ENCODE data around the gene SULT4A1.

The SULT4A1 gene

GRCh38 chr22:43859621-43860020, 2.7 kb downstream of the SULT4A1 start:
- DNase-seq = no peak

GRCh38 chr22:43859176-43859575, 3.1 kb downstream of the SULT4A1 start:
- no peak for DNase-seq

- DNase-seq = no peak
Observed at GRCh38 chr22:43858156-43858895, 4.0 kb downstream of the SULT4A1 start.

GRCh38 chr22:43857367-43857766, 4.9 kb downstream of the SULT4A1 start:
- no peak for DNase-seq

- no peak for DNase-seq
Observed at GRCh38 chr22:43855431-43855830, 6.9 kb downstream of the SULT4A1 start.

- no peak for DNase-seq
Observed at GRCh38 chr22:43854786-43855271, 7.5 kb downstream of the SULT4A1 start.

GRCh38 chr22:43854121-43854785, 8.1 kb downstream of the SULT4A1 start:
- DNase-seq = no peak

GRCh38 chr22:43853328-43853931, 8.9 kb downstream of the SULT4A1 start:
- DNase-seq = no peak

GRCh38 chr22:43852573-43853327, 9.6 kb downstream of the SULT4A1 start:
- no peak for DNase-seq

GRCh38 chr22:43851979-43852307, 10.4 kb downstream of the SULT4A1 start:
- DNase-seq = no peak

- DNase-seq = no peak
Observed at GRCh38 chr22:43851058-43851978, 11.0 kb downstream of the SULT4A1 start.

GRCh38 chr22:43850529-43850928, 11.8 kb downstream of the SULT4A1 start:
- no peak for DNase-seq

GRCh38 chr22:43849731-43850130, 12.6 kb downstream of the SULT4A1 start:
- DNase-seq = no peak

GRCh38 chr22:43848366-43849171, 13.7 kb downstream of the SULT4A1 start:
- no peak for DNase-seq

- no peak for DNase-seq
Observed at GRCh38 chr22:43847376-43848289, 14.7 kb downstream of the SULT4A1 start.

- no peak for DNase-seq
Observed at GRCh38 chr22:43846966-43847365, 15.3 kb downstream of the SULT4A1 start.

GRCh38 chr22:43845981-43846380, 16.3 kb downstream of the SULT4A1 start:
- DNase-seq = no peak

- no peak for DNase-seq
Observed at GRCh38 chr22:43844560-43845545, 17.5 kb downstream of the SULT4A1 start.
